ENCODE results near the gene SORCS1.
"Not testable (repeated sequence)": the region's sequence is repeated elsewhere in the genome, so short reads cannot be mapped to it uniquely, and the experiment has no call there.

SORCS1 gene

GRCh38 chr10:106931159-106931852, 233.2 kb downstream of the SORCS1 start:
- H2AFZ ChIP-seq (ENCODE audit: low read depth, low read length) = no peak overlapping the region
- H3K9me3 ChIP-seq (ENCODE audit: low read length) = no peaks in the 10 kb centered on the region
- H3K4me1 ChIP-seq (ENCODE audit: insufficient read depth, low read length) = no peaks in the 10 kb centered on the region
- no peaks in the 10 kb centered on the region for H3K27me3 ChIP-seq (ENCODE audit: insufficient read depth, low read length)
- no peaks in the 10 kb centered on the region for H3K36me3 ChIP-seq (ENCODE audit: insufficient read depth, low read length)
- no peak overlapping the region for H3K4me3 ChIP-seq (ENCODE audit: low read length)

- Histone ChIP-seq H3K36me3 (ENCODE audit: insufficient read depth, low read length) (no peaks in the 10 kb centered on the region), H3K4me1 (ENCODE audit: insufficient read depth, low read length) (no peaks in the 10 kb centered on the region), H3K27me3 (ENCODE audit: insufficient read depth, low read length) (no peaks in the 10 kb centered on the region), H3K4me3 (ENCODE audit: low read length) (no peak overlapping the region), H2AFZ (ENCODE audit: low read depth, low read length) (no peak overlapping the region), H3K9me3 (ENCODE audit: low read length) (no peaks in the 10 kb centered on the region)
Measured at GRCh38 chr10:106930751-106931150, 233.8 kb downstream of the SORCS1 start.

GRCh38 chr10:106929291-106929895, 235.1 kb downstream of the SORCS1 start:
- Histone ChIP-seq H3K27me3 (ENCODE audit: insufficient read depth, low read length) (no peaks in the 10 kb centered on the region), H3K36me3 (ENCODE audit: insufficient read depth, low read length) (no peaks in the 10 kb centered on the region), H3K9me3 (ENCODE audit: low read length) (no peaks in the 10 kb centered on the region), H2AFZ (ENCODE audit: low read depth, low read length) (no peak overlapping the region), H3K4me1 (ENCODE audit: insufficient read depth, low read length) (no peaks in the 10 kb centered on the region), H3K4me3 (ENCODE audit: low read length) (no peak overlapping the region)

GRCh38 chr10:106928151-106928550, 236.4 kb downstream of the SORCS1 start:
- H2AFZ ChIP-seq (ENCODE audit: low read depth, low read length); H3K27me3 ChIP-seq (ENCODE audit: insufficient read depth, low read length); H3K36me3 ChIP-seq (ENCODE audit: insufficient read depth, low read length); H3K9me3 ChIP-seq (ENCODE audit: low read length); H3K4me1 ChIP-seq (ENCODE audit: insufficient read depth, low read length); H3K4me3 ChIP-seq (ENCODE audit: low read length): not testable (repeated sequence)

GRCh38 chr10:106925191-106925590, 239.3 kb downstream of the SORCS1 start:
- Histone ChIP-seq H3K9me3 (ENCODE audit: low read length) (no peaks in the 10 kb centered on the region), H3K4me1 (ENCODE audit: insufficient read depth, low read length) (no peaks in the 10 kb centered on the region), H3K4me3 (ENCODE audit: low read length) (no peak overlapping the region), H3K36me3 (ENCODE audit: insufficient read depth, low read length) (no peaks in the 10 kb centered on the region), H2AFZ (ENCODE audit: low read depth, low read length) (no peak overlapping the region), H3K27me3 (ENCODE audit: insufficient read depth, low read length) (no peaks in the 10 kb centered on the region)

GRCh38 chr10:106920538-106920937, 244.0 kb downstream of the SORCS1 start:
- H3K36me3 ChIP-seq (ENCODE audit: insufficient read depth, low read length) = no peaks in the 10 kb centered on the region
- H3K27me3 ChIP-seq (ENCODE audit: insufficient read depth, low read length) = no peaks in the 10 kb centered on the region
- H2AFZ ChIP-seq (ENCODE audit: low read depth, low read length) = no peak overlapping the region
- H3K4me3 ChIP-seq (ENCODE audit: low read length) = no peak overlapping the region
- no peaks in the 10 kb centered on the region for H3K9me3 ChIP-seq (ENCODE audit: low read length)
- H3K4me1 ChIP-seq (ENCODE audit: insufficient read depth, low read length) = no peaks in the 10 kb centered on the region

GRCh38 chr10:106919871-106920282, 244.6 kb downstream of the SORCS1 start:
- no peaks in the 10 kb centered on the region for H3K4me1 ChIP-seq (ENCODE audit: insufficient read depth, low read length)
- H3K36me3 ChIP-seq (ENCODE audit: insufficient read depth, low read length) = no peaks in the 10 kb centered on the region
- no peaks in the 10 kb centered on the region for H3K27me3 ChIP-seq (ENCODE audit: insufficient read depth, low read length)
- H3K9me3 ChIP-seq (ENCODE audit: low read length) = no peaks in the 10 kb centered on the region
- no peak overlapping the region for H2AFZ ChIP-seq (ENCODE audit: low read depth, low read length)
- no peak overlapping the region for H3K4me3 ChIP-seq (ENCODE audit: low read length)

GRCh38 chr10:106917452-106918055, 247.0 kb downstream of the SORCS1 start:
- no peak overlapping the region for H3K4me3 ChIP-seq (ENCODE audit: low read length)
- no peaks in the 10 kb centered on the region for H3K27me3 ChIP-seq (ENCODE audit: insufficient read depth, low read length)
- H3K36me3 ChIP-seq (ENCODE audit: insufficient read depth, low read length) = no peaks in the 10 kb centered on the region
- no peaks in the 10 kb centered on the region for H3K9me3 ChIP-seq (ENCODE audit: low read length)
- peaks cover 5% of the 10 kb centered on the region for H3K4me1 ChIP-seq (ENCODE audit: insufficient read depth, low read length)
- H2AFZ ChIP-seq (ENCODE audit: low read depth, low read length) = no peak overlapping the region

GRCh38 chr10:106914016-106914415, 250.5 kb downstream of the SORCS1 start:
- Histone ChIP-seq H3K4me3 (ENCODE audit: low read length) (no peak overlapping the region), H3K27me3 (ENCODE audit: insufficient read depth, low read length) (no peaks in the 10 kb centered on the region), H3K36me3 (ENCODE audit: insufficient read depth, low read length) (no peaks in the 10 kb centered on the region), H3K4me1 (ENCODE audit: insufficient read depth, low read length) (peaks cover 5% of the 10 kb centered on the region), H3K9me3 (ENCODE audit: low read length) (no peaks in the 10 kb centered on the region), H2AFZ (ENCODE audit: low read depth, low read length) (peak overlapping the region; percentile 12)

GRCh38 chr10:106913348-106913747, 251.2 kb downstream of the SORCS1 start:
- Histone ChIP-seq H3K4me3 (ENCODE audit: low read length) (no peak overlapping the region), H3K4me1 (ENCODE audit: insufficient read depth, low read length) (peaks cover 5% of the 10 kb centered on the region), H3K36me3 (ENCODE audit: insufficient read depth, low read length) (no peaks in the 10 kb centered on the region), H2AFZ (ENCODE audit: low read depth, low read length) (peak overlapping the region; percentile 12), H3K27me3 (ENCODE audit: insufficient read depth, low read length) (no peaks in the 10 kb centered on the region), H3K9me3 (ENCODE audit: low read length) (no peaks in the 10 kb centered on the region)

- Histone ChIP-seq H3K4me1 (ENCODE audit: insufficient read depth, low read length) (peaks cover 5% of the 10 kb centered on the region), H3K27me3 (ENCODE audit: insufficient read depth, low read length) (no peaks in the 10 kb centered on the region), H2AFZ (ENCODE audit: low read depth, low read length) (no peak overlapping the region), H3K4me3 (ENCODE audit: low read length) (no peak overlapping the region), H3K9me3 (ENCODE audit: low read length) (no peaks in the 10 kb centered on the region), H3K36me3 (ENCODE audit: insufficient read depth, low read length) (no peaks in the 10 kb centered on the region)
Measured at GRCh38 chr10:106911096-106911495, 253.4 kb downstream of the SORCS1 start.

GRCh38 chr10:106910666-106911065, 253.8 kb downstream of the SORCS1 start:
- no peak overlapping the region for H2AFZ ChIP-seq (ENCODE audit: low read depth, low read length)
- no peaks in the 10 kb centered on the region for H3K27me3 ChIP-seq (ENCODE audit: insufficient read depth, low read length)
- peaks cover 5% of the 10 kb centered on the region for H3K4me1 ChIP-seq (ENCODE audit: insufficient read depth, low read length)
- no peaks in the 10 kb centered on the region for H3K9me3 ChIP-seq (ENCODE audit: low read length)
- no peak overlapping the region for H3K4me3 ChIP-seq (ENCODE audit: low read length)
- H3K36me3 ChIP-seq (ENCODE audit: insufficient read depth, low read length) = no peaks in the 10 kb centered on the region

GRCh38 chr10:106908225-106908624, 256.3 kb downstream of the SORCS1 start:
- Histone ChIP-seq H3K4me3 (ENCODE audit: low read length) (no peak overlapping the region), H3K9me3 (ENCODE audit: low read length) (no peaks in the 10 kb centered on the region), H3K27me3 (ENCODE audit: insufficient read depth, low read length) (no peaks in the 10 kb centered on the region), H3K4me1 (ENCODE audit: insufficient read depth, low read length) (no peaks in the 10 kb centered on the region), H2AFZ (ENCODE audit: low read depth, low read length) (no peak overlapping the region), H3K36me3 (ENCODE audit: insufficient read depth, low read length) (no peaks in the 10 kb centered on the region)
